Measurements from ENCODE around the gene EXOC5. TPM values are rescaled to one million over a fixed set of nuclear protein-coding genes. Genes with fewer than 3 reads are reported as not detected.
A peak's percentile ranks its signal among the peaks of the same experiment; 100 is the strongest.

EXOC5 gene
- total RNA-seq, 4 donors from 2014 or later: 25.3 to 96.0 (median 50.2) TPM

DNA sequence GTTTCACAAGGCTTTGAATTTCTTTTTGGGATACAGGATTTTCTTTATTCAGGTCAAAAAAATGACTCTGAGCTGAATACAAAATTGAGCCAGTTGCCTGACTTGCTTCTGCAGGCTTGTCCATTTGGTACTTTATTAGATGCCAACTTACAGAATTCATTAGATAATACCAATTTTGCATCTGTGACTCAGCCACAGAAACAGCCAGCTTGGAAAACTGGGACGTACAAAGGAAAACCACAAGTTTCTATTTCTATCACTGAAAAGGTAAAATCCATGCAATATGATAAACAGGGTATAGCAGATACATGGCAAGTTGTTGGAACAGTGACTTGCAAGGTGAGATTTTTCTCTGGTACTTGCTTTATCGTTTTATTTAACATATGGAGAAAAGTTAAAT lies 5.8 kb upstream of the EXOC5 start:
- intact Hi-C loops (cut with DNase I; ENCODE audit: low total_unique reads): no loop called here
- no peak for DNase-seq

DNA sequence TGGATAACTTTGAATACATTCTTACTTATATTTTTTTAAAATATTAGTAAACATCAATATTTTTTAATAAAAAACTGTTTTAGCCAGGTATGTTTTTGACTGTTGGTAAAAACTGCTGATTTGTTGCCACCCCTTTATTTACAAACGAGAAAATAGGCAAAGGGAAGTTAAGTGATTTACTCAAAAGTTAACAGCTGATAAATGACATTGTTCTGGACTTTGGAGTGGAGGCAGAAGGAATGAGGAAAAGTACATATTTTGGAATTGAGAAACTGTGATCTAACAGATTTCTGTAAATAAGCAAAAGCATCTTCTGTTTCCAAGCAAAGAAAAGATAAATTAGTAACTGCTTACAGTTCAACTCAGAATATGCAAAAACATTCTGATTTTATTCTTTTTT lies 4.5 kb upstream of the EXOC5 start:
- TF ChIP-seq POLR2A (IDR thresholded peaks at IDR 0.05) (no peak), CTCF (IDR thresholded peaks at IDR 0.05) (no peak)
- peaks cover 0 to 6% of the 10 kb centered on the region in 2 donors for H3K4me1 ChIP-seq
- intact Hi-C loops (cut with DNase I; ENCODE audit: low total_unique reads): no loop called here
- no peaks in the 10 kb centered on the region for H3K27me3 ChIP-seq
- no peaks in the 10 kb centered on the region for H3K9me3 ChIP-seq
- no peaks in the 10 kb centered on the region for H3K36me3 ChIP-seq
- no peak overlapping the region for H3K4me3 ChIP-seq
- DNase-seq: no peak
- no peak overlapping the region for H3K27ac ChIP-seq

More for the DNA sequence above, 5.8 kb upstream of the EXOC5 start:
- Histone ChIP-seq H3K36me3 (no peaks in the 10 kb centered on the region), H3K4me3 (no peak overlapping the region), H3K27ac (no peak overlapping the region), H3K27me3 (no peaks in the 10 kb centered on the region), H3K4me1 (peaks cover 0 to 6% of the 10 kb centered on the region in 2 donors), H3K9me3 (no peaks in the 10 kb centered on the region)
- TF ChIP-seq POLR2A (IDR thresholded peaks at IDR 0.05) (no peak), CTCF (IDR thresholded peaks at IDR 0.05) (no peak)

DNA sequence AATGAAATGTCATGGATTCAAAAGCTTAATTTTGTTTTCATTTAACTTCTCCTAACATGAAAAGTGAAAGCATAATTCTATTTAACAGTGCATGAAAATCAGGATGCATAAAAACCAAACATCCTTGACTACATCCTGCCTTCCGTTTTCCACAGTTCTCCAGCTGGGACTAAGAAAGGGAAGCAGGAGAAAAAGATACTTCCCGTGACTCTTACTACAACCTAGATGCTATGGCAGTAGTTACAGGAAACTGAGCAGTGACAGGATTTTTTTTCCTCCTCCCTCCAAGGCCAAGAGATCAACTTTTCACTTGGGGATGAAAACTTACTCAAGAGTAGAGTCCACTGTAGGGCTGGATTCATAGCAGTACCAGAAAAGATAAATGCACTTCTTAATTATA lies 2.6 kb downstream of the EXOC5 start:
- Histone ChIP-seq H3K9me3 (no peaks in the 10 kb centered on the region), H3K36me3 (no peaks in the 10 kb centered on the region), H3K27ac (peak overlapping the region in 1 of 2 donors; percentile 8), H3K4me3 (no peak overlapping the region), H3K4me1 (peaks cover 0 to 6% of the 10 kb centered on the region in 2 donors), H3K27me3 (no peaks in the 10 kb centered on the region)
- intact Hi-C loops (cut with DNase I; ENCODE audit: low total_unique reads): no loop called here
- no peak for DNase-seq
- no peak for TF ChIP-seq CTCF (IDR thresholded peaks at IDR 0.05)
- no peak for TF ChIP-seq POLR2A (IDR thresholded peaks at IDR 0.05)

DNA sequence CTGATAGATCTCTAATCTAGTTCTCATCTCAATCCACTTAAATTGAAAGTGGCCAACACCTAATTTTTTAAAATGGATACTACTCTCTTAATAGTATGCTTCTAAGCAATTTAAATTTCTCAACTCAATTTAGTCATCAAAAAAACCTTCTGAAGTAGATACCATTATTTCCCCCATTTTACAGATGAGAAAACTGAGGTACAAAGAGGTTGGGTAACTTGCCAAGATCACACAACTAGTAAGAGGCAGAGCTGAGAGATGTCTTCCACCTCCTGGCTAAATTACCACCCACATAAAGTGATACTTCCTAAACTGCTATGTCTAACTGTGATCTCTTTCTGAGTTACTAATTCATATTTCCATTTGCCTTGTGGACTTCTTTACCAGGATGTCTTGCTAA lies 6.6 kb downstream of the EXOC5 start:
- H3K4me1 ChIP-seq: no peaks in the 10 kb centered on the region
- intact Hi-C loops (cut with DNase I; ENCODE audit: low total_unique reads): no loop called here
- H3K4me3 ChIP-seq: no peak overlapping the region
- no peak overlapping the region for H3K27ac ChIP-seq
- TF ChIP-seq POLR2A (IDR thresholded peaks at IDR 0.05) (no peak), CTCF (IDR thresholded peaks at IDR 0.05) (no peak)
- H3K9me3 ChIP-seq: peaks cover 0 to 4% of the 10 kb centered on the region in 2 donors
- no peaks in the 10 kb centered on the region for H3K27me3 ChIP-seq
- no peaks in the 10 kb centered on the region for H3K36me3 ChIP-seq
- DNase-seq: no peak

GRCh38 chr14:57261604-57262003 lies 7.1 kb downstream of the EXOC5 start:
- no peak for TF ChIP-seq CTCF (IDR thresholded peaks at IDR 0.05)
- TF ChIP-seq POLR2A (IDR thresholded peaks at IDR 0.05): no peak
- no peak for DNase-seq
- Histone ChIP-seq H3K4me1 (no peaks in the 10 kb centered on the region), H3K27me3 (no peaks in the 10 kb centered on the region), H3K4me3 (no peak overlapping the region), H3K27ac (no peak overlapping the region), H3K9me3 (peaks cover 0 to 4% of the 10 kb centered on the region in 2 donors), H3K36me3 (no peaks in the 10 kb centered on the region)
- intact Hi-C loops (cut with DNase I; ENCODE audit: low total_unique reads): no loop called here

Data from uterus (tissue), 4 donors.